NCI-H526 (cell line): ENCODE measurements around the gene CFAP91.

Source experiments
- DNase-seq, 2 experiments: peaks; one replicate each; lab custom pipeline; 2025; lab: John Stamatoyannopoulos, UW

The CFAP91 gene

DNA sequence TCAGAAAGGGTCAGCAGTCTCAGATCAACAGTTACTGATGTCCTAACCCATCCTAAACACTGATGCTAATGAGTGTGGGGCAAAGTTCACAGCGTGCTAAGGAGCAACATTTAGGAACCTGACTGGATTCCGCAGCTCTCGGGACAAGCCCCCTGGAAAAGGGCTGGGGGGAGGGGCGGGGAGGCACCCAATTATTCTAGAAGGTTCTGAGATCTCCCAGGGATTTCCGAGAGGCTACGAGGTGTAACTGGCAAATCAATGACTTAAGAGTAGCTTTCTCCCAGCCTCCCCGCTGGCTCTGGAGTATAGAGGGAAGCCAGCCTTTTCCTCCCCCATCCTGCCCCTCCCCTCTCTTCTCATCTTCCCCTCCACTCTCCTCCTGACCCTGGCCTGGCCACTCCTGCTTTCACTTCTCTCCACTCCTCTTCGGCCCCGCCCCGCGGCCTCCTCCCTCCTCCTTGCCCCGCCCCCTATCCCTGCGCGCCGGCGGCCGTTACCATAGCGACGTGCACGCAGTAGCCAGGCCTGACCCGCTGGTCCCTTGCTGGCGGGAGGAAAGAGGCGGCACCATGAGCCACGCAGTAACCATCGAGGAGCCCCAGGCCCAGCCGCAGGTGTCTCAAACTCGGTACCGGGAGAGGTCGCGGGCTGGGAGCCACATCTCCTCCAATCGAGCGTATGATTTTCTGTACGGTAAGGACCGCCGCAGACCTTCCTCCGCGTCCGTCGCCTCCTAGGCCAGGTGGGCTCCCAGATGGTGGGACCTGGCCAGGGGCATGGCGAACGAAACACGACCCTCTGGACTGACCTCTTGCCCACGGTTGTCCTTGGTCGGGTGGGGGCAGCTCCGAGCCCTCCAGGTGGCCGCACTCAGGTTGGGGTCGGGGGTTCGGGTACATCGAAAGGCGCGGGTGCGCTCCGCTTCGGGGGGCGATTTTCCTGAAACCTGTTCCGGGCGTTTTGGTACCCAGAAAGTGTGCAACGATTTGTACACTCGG lies at the start of gene CFAP91:
TSS of gene CFAP91 (plus strand) at position 493 of the 998 bp plus-strand sequence. CDS start at position 570, 77 bp downstream.
- peak; percentile 26 to 79 for DNase-seq

DNA sequence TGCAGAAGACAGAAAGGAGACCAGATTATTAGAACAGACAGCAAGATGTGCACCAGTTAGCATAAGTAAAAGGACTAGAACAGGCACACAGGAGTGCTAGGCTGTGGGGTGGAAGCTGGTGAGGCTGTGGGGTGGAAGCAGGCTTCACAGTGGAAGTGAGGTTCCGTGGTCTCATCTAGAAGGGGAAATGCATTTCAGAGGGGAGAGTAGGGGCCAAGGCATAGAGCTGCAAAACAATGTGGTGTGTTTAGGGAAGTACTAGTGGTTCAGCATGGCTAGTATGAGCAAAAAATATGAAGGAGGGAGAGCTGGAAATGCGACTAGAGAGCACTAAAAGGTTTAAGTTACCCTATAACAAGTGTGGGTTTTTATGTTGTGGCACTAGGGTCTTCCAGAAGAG lies 48.9 kb upstream of the CFAP91 start:
- no peak for DNase-seq

DNA sequence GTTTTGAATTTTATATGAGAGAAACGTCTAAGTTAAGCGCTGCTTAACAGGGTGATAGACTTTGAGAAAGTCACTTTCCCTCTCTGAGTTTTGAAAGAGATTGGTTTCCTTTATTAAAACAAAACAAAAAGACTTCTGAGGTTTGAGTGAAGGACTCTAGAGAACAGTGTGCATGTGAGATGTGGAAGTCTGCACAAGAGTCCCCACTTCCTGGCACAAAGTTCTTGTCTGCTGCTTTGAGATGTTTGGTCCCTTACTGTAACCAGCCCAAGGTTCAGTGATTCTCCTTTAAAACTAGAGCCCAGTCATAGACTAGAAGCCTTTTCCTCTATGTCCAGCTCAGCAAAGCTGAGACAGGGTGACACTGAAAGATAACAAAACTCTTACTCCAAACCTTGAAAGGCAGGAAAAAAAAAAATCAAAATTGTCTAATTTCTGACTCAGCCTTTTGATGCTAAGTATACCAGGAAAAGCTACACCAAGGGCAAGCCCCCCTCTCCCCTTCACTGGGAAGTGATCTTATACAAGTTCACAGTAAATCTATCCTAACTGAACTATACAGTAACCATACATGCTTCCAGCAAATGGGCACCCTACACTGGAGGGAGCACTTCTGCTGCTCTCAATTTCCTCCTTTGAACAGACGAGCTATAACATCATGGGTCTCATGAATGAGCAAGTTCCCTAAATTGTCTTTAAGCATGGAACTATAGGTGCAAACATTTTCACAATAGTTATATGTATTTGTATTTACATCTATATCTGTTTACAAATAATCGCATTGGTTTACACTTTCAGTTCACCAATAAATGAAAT lies 44.7 kb upstream of the CFAP91 start:
- DNase-seq: no peak

DNA sequence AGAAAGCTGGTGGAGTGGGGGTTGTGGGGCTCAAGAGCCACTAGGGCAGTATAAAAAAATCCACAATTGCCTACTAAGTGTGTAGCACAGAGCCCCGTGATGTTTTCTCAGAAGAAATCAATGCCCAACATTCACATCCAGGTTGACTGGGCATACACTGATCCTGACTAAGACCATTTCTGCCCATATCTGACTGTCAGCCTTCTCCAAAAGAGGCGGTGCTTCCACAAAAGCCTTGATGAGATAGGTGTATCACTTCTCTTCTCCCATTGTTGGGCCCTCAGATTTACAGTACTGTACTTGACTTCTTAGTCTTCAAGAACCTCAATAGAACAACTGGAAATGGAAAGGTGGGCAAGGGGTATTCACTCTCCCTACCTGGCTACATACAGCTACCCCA lies 43.8 kb upstream of the CFAP91 start:
- DNase-seq: no peak

DNA sequence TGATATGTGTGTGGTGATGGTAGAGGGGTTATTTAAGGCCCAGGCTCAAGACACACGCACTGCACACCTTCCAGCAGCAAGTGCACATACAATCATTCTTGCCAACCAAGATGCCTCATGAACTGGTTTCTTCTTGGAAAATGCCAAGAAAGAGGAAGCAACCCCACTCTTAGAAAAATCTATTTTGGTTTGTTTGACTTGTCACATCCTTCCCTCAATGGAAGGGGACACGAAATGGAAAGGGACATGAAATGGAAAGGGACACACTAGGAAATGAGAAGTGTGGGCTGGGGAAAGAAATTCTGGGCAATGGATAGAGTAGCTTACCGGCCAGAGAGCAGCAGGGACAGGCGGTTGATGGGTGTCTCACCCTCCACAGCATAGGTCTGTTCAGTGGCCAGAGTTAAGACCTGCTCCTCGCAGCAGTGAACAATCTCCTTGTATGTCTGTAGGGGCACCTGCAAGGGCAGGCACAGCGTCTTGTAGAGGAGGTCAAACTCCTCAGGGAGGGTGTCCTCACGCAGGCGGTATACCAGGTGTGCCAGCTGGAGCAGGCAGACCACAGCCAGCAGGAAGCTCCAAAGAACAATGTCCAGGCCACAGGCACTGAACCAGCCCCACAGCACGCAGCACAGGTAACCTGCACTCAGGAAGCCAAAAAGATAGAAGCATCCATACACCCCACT lies 43.1 kb upstream of the CFAP91 start:
- no peak for DNase-seq

DNA sequence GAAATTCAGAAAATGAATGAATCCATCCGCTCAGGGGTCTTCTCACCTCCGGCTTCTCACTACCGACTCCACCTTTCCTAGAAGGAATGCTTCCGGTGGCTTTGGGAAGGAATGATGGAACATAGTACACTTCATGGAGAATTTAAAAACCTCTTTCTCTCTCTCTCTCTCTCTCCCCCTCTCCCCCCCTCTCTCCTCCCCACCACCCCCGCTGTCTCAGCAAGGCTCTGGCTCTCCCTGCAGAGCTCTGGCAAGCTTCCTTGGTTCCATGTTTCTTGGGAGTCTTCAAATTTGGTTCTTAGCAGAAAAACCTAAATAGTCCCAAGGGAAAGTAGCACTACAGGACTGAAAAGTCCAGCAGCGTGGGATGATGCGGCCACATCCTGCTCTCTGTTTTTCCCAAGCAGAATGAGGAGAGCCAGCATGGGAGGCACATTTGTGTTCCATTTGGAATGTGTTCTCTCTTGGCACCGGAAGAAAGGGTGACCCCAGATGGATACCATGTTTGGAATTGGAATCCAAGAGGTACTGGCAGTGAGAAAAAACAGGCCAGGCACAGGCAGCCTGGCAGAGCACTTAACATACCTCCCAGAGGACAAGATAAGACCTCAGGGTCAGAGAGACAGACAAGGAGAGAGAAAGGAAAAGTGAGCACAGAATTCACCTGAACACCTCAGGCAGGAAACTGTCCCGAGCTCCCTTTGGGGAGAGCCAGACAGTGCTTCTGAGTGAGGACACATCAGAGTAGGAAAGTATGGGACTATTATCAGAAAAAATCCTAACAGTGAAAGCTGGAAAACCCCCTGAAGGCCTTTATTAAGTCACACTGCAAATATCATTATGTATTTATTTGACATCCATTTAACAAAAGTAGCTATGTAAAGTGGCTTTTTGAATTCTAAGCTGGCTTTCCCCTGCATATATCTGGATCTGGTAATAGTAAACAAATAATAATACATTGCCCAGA lies 42.1 kb upstream of the CFAP91 start, which contains the start of gene POPDC2:
TSS of gene POPDC2 (minus strand) at position 116 of the 967 bp plus-strand sequence. CDS start 166 bp downstream, outside the sequence.
- DNase-seq: no peak

DNA sequence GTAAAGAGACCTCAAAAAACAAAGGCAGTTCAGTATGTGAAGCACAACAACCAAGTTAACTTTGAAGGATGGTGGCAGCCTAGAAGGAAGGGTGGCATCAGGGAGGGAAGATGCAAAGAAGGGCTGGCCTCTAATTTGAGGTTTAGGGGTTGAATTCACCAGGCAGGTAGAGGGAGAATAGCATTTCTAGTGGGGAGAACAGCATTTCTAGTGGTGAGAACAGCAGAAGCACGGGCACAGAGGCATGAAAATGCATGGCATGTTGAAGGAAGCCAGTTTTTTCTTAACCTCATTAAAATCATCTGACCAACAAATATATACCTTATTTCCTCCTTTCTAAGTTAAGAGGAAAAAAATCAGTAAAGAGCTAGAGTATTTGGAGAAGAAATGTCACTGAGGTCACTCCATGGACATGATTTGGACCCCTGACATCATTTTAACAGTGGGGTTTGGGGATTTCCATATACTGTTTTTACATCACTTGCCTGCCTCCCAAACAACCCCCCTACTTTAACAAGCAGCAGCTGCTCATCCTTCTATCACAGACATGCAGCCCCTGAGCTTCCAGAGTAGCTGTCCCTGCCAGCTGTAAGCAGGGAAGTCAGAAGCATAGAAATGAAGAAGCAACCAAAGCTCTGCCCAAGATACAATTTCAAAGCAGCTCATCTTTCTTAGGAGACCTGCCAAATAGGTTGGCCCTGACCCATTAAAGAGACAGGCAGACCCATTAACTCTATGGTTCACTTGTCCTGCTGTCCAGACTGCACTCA lies 40.0 kb upstream of the CFAP91 start:
- DNase-seq: no peak

DNA sequence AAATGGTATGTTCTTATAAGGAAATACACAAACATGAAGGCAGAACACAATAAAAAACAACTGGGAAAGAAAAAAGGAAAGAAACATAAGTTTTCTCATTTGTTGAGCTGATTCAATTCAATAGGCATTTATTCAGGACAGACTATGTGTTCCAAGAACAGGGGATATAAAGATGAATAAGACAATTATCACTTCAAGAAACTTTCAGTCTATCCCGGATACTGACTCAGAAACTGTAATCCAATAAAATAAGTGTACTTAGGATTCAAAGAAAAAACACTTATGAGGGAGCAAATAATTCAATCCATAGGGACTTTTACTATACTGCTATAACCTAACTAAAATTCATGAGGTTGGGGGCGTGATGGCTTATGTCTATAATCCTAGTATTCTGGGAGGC lies 38.9 kb upstream of the CFAP91 start:
- DNase-seq: no peak

DNA sequence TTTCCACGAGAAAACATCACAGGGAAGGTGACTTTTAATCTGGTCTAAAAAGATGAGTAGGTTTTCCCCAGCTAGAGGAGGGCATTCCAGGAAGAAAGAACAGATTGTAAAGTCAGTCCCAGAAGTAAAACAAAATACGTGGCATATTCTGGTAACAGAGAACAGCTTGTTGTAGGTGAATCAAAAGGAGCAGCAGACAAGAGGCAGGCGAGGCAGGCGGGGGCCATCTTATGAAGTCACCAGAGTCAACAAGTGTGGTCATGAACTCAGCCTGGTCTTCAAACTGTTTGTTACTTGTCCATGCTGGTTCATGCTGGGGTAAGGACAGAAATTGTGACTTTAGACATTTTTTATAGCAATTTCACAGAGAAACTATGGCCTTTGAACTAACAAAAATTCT lies 38.5 kb upstream of the CFAP91 start:
- DNase-seq: no peak

DNA sequence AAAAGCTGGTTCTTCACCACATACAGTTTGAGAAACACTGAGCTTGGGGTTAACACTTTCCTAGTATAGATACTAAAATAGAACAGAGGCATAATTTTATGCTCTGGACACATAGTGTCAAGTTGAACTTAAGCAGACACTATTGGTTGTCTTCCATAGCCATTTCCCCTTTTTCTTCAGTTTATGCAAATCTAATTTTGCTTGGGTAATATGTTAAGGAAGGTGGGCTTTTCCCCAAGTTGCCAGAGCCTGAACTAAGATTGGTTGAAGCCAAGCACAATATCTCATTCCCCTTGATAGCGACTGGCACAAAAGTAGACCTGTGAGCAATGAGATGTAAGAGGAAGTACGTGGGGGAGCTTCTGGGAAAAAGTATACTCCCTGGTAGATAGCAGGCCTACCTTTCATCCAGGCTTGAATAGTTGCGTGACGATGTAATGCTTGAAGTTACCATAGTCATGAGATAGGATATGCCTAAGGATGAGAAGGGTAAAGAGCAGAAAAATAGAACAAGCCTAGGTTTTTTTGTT lies 37.9 kb upstream of the CFAP91 start:
- DNase-seq: no peak

DNA sequence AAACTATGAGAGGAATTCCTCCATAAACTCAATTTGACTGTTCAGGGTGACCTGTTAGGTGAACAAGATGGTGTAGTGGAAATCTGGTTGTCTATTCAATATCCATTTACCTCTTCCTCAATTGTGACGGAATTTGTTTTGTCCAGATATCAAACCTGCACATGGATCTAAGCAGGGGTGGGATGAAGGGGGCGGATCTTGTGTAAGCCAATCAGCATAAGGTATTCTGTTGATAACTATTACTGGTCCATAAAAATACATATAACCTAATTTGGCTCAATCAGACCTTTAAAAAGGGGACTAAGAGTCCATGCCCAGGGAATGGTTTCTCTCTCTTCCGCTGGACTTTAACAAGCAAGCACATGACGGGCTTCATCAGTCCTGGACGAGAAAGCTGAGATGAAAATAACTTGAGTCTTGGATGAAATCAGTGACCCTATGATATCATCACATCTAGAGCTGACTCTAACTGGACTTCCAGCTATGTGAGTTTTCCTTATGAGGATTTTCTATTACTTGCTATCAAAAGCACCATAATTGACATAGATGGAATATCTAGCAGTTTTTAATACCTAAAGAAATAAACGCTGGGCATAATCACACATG lies 36.8 kb upstream of the CFAP91 start:
- DNase-seq: no peak

DNA sequence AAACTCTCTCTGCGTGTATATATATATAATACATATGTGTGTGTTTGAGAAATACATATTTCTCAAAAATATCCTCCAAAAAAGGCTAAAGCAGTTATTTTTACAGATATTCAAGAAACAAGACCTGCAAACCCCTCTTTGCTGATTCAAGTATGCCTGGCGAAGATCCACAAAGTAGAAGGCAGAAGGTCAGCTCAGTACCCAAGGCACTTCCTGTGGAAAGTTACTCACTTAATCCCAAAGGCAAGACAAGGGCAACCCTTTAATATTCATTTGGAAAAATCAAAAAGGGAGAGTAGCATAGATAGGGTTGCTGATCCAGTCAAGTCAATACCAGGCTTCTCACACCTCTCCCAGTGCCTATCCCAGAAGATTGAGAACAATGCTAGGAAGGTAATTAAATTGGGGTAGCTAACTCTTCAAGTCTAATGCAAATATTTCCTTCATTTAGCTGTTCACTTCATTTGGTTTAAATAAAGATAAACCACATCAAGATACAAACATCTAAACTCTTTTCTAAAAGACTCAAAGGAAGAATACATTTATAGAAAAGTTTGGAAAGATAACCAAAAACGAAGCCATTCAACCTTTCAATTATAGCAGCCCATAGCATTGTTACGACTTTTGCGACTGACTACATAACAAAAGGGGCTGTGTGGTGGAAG lies 32.8 kb upstream of the CFAP91 start:
- DNase-seq: no peak

DNA sequence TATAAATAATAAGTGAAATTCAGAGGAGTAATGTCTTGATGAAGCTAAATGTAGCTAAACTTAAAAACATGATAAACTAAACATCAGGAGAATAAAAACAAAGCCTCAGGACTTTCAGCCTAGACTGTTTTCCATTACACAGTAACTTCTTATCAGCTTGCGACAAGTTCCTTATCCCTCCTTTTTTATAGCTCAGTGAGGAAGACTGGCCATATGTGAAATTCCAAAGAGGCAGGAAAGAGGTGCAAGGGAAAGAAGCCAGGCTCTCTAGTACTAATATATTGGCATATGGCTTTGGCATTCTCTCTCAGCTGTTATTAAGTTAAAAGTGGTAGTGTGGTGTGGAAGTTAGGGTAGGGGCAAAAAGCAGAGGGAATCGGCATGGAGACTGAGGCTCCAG lies 30.0 kb upstream of the CFAP91 start:
- no peak for DNase-seq

DNA sequence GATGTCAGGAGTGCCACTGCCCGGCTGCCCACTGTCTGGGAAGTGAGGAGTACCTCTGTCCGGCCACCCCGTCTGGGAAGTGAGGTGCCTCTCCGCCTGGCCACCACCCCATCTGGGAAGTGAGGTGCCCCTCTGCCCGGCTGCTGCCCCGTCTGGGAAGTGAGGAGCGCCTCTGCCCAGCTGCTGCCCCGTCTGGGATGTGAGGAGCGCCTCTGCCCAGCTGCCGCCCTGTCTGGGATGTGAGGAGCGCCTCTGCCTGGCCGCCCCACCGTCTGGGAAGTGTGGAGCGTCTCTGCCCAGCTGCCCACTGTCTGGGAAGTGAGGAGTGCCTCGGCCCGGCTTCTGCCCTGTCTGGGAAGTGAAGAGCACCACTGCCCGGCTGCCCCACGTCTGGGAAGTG lies 28.9 kb upstream of the CFAP91 start:
- DNase-seq: no peak

DNA sequence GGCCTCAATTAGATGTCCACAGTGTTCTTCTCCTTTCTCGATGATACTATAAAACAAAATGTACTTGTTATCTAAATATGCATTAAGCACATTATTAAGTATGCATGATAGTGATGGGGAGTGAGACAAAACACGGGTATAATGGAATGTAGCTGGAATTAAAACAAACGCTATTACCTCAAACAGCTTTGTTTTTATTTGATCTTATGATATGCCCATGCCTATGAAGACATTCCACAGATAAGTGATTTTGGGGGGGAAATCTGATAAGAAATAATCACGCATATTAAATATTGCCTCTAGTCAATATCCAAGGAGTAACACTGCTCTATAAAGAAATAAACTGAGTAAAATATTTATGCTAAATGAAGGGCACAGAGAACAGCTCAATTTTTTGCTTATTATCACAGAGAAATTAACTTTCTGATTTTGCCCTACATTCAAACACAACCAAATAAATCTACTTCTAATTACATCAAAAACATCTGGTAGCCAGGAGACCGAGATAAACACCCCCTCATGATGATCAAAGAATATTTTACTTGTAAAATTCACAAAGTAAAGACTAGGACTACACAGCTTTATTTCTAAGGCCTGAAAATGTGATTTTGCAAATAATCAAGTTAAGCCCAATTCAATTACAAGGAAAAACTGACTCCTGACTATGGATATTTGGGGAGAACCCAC lies 27.5 kb upstream of the CFAP91 start:
- no peak for DNase-seq

DNA sequence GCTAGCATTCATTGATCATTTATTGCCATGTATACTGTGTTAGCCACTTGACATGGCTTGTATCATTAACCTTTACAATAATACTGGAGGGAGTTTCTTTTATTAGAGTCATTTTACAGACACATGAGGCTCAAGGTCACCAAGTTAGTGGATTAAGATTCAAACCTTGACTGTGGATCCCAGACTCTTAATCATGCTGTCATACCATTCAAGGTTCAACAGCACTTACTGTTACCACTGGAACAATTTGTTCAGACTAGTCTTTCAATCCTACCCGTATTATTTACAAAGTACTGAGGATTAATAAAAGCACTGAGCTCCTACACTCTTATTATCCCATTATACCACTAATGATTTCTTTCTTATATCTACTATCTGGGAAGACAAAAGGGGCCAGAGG lies 26.8 kb upstream of the CFAP91 start:
- DNase-seq: no peak

DNA sequence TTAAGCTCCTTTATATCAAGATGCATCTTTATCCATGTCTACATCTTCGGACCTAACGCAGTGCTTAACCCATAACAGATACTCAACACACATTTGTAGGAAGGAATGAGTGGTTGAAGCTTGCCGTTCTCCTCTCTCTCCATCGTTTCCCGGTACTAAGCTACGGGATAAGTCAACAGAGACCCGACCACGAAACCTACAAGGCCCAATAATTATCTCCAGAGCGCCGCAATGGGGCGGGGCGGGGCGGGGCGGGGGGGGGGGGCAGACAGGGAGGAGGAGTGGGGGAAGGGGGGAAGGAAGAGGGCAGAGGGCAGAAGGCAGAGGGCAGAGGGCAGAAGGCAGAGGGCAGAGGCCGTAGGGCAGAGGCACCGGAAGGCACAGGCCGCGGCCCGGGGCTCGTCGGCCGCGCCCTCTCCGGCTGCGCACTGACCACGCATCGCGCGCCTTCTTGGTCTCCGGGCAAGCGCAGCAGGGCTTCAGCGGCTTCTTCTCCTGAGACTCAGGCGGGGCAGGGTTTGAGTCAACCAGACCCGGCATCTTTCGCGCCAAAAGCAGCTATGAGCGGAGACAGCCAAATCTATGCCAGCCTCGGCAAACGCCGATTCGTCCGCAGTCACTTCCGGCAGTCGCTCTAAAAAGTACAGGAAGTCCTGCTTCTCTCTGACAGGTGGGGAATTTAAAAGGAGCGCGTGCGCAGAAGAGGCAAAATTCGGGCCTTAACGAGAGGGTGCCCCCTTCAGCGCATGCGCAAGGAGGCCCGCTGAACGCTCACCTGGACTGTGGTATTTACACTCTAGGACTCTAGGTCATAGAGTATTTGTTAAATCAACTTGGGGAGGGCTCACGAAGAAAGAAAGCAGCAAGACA lies 25.8 kb upstream of the CFAP91 start, which contains the start of gene COX17:
TSS of gene COX17 (minus strand) at position 636 of the 870 bp plus-strand sequence. CDS start at position 540, 96 bp downstream.
- DNase-seq: peak; percentile 95
